ENCODE data around the gene DNASE1L2. TPM values are rescaled to one million over a fixed set of nuclear protein-coding genes. Genes with fewer than 3 reads are reported as not detected.
A peak's percentile ranks its signal among the peaks of the same experiment; 100 is the strongest.

The DNASE1L2 gene
- total RNA-seq, 1 donor from 2014 or later: 1.0 TPM

- Mint-ChIP-seq H3K9me3 (ENCODE audit: unreplicated experiment) (no peaks in the 10 kb centered on the region), H3K27me3 (ENCODE audit: unreplicated experiment) (peaks cover 6% of the 10 kb centered on the region), H3K36me3 (ENCODE audit: low read depth, unreplicated experiment) (no peaks in the 10 kb centered on the region), H3K4me3 (ENCODE audit: unreplicated experiment) (peak within 1 kb of the TSS; percentile 88), H3K4me1 (ENCODE audit: unreplicated experiment) (no peaks in the 10 kb centered on the region), H3K27ac (ENCODE audit: unreplicated experiment) (no peak within 1 kb of the TSS)
- TF ChIP-seq, protein P1, sequence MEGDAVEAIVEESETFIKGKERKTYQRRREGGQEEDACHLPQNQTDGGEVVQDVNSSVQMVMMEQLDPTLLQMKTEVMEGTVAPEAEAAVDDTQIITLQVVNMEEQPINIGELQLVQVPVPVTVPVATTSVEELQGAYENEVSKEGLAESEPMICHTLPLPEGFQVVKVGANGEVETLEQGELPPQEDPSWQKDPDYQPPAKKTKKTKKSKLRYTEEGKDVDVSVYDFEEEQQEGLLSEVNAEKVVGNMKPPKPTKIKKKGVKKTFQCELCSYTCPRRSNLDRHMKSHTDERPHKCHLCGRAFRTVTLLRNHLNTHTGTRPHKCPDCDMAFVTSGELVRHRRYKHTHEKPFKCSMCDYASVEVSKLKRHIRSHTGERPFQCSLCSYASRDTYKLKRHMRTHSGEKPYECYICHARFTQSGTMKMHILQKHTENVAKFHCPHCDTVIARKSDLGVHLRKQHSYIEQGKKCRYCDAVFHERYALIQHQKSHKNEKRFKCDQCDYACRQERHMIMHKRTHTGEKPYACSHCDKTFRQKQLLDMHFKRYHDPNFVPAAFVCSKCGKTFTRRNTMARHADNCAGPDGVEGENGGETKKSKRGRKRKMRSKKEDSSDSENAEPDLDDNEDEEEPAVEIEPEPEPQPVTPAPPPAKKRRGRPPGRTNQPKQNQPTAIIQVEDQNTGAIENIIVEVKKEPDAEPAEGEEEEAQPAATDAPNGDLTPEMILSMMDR (IDR thresholded peaks at IDR 0.05; ENCODE audit: unreplicated experiment): no peak
- DNase-seq (ENCODE audit: low spot score): peak; percentile 99
These were observed 12.9 kb upstream of the DNASE1L2 start, which contains the start of gene E4F1 for GRCh38 chr16:2223221-2223941. Gene E4F1, plus strand, starts transcription at chr16:2223591. Its CDS starts 23 bp downstream, at chr16:2223614.

DNA sequence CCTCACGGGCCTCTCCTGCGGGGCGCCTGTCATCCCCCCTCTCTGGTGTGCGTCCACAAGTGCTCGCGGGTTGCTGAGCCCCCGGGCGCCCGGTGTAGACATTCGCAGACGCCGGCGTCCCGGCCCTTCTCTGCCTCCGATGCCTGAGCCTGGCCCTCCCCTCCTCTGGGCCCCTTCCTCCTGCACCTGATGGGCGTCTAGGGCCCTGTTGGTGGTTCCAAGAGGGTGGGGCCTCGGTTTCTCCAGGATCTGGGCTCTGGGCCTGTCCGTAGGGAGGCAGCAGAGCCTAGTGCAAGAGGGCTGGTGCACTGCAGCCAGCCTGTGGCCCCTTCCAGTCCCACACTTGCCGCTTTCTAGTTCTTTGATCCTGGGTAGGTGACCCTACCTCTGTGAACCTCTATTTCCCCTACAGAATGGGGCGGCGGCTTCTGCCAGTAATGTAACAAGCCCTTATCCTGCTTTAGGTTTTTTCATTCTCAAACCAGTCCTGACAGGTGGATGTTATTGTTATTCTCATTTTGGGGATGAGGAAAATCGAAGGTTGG is 12.2 kb upstream of the DNASE1L2 start:
- no peaks in the 10 kb centered on the region for H3K9me3 Mint-ChIP-seq (ENCODE audit: unreplicated experiment)
- H3K27me3 Mint-ChIP-seq (ENCODE audit: unreplicated experiment): peaks cover 6% of the 10 kb centered on the region
- DNase-seq (ENCODE audit: low spot score): peak; percentile 35
- peak overlapping the region; percentile 88 for H3K4me3 Mint-ChIP-seq (ENCODE audit: unreplicated experiment)
- TF ChIP-seq, protein P1 (IDR thresholded peaks at IDR 0.05; ENCODE audit: unreplicated experiment): no peak
- no peak overlapping the region for H3K27ac Mint-ChIP-seq (ENCODE audit: unreplicated experiment)
- no peaks in the 10 kb centered on the region for H3K4me1 Mint-ChIP-seq (ENCODE audit: unreplicated experiment)
- H3K36me3 Mint-ChIP-seq (ENCODE audit: low read depth, unreplicated experiment): no peaks in the 10 kb centered on the region

GRCh38 chr16:2226245-2226793 is 9.9 kb upstream of the DNASE1L2 start:
- H3K4me3 Mint-ChIP-seq (ENCODE audit: unreplicated experiment): peak overlapping the region; percentile 25
- H3K27me3 Mint-ChIP-seq (ENCODE audit: unreplicated experiment): peaks cover 6% of the 10 kb centered on the region
- DNase-seq (ENCODE audit: low spot score): no peak
- TF ChIP-seq, protein P1 (IDR thresholded peaks at IDR 0.05; ENCODE audit: unreplicated experiment): no peak
- no peaks in the 10 kb centered on the region for H3K4me1 Mint-ChIP-seq (ENCODE audit: unreplicated experiment)
- no peaks in the 10 kb centered on the region for H3K36me3 Mint-ChIP-seq (ENCODE audit: low read depth, unreplicated experiment)
- no peaks in the 10 kb centered on the region for H3K9me3 Mint-ChIP-seq (ENCODE audit: unreplicated experiment)
- no peak overlapping the region for H3K27ac Mint-ChIP-seq (ENCODE audit: unreplicated experiment)

DNA sequence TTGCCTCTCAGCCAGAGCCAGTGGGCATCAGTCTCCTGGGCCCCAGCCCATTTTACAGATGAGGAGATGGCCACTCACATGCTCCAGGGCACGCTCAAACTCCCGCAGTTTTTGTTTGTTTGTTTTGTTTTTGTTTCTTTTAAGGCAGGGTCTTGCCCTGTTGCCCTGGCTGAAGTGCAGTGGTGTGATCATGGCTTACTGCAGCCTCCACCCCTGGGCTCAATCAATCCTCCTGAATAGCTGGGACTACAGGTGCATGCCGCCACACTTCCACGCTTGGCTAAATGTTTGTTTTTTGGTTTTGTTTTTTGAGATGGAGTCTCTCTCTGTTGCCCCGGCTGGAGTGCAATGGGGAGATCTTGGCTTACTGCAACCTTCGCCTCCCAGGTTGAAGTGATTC is 9.3 kb upstream of the DNASE1L2 start:
- no peaks in the 10 kb centered on the region for H3K4me1 Mint-ChIP-seq (ENCODE audit: unreplicated experiment)
- no peak overlapping the region for H3K4me3 Mint-ChIP-seq (ENCODE audit: unreplicated experiment)

More for the DNA sequence above, 9.3 kb upstream of the DNASE1L2 start:
- Mint-ChIP-seq H3K36me3 (ENCODE audit: low read depth, unreplicated experiment) (no peaks in the 10 kb centered on the region), H3K9me3 (ENCODE audit: unreplicated experiment) (no peaks in the 10 kb centered on the region), H3K27me3 (ENCODE audit: unreplicated experiment) (peaks cover 7% of the 10 kb centered on the region), H3K27ac (ENCODE audit: unreplicated experiment) (no peak overlapping the region)
- no peak for DNase-seq (ENCODE audit: low spot score)
- TF ChIP-seq, protein P1 (IDR thresholded peaks at IDR 0.05; ENCODE audit: unreplicated experiment): no peak

All from endothelial cell (in vitro differentiated cells).